A549 (cell line): ENCODE results near the gene NEURL2.

ENCODE experiments used
- CBX2 ChIP-seq: fragments of 200-600 bp; sonication (generic); IDR thresholded peaks from 2 replicates; pipeline ENCODE4 v1.6.1; 2016; ENCODE audit warnings: low read depth, mild to moderate bottlenecking, borderline replicate concordance
- CEBPB ChIP-seq, 2 experiments: fragments of >200 bp in 1 of 2; sonication (Bioruptor Twin) in 1 of 2; formaldehyde crosslinking in 1 of 2; IDR thresholded peaks; 2 replicates each; pipeline ENCODE4 v1.6.1; 2012 to 2016
- EP300 ChIP-seq, 2 experiments: fragments of >200 bp; sonication (Bioruptor Twin); formaldehyde crosslinking; IDR thresholded peaks; 2 replicates in 1 of 2; 3 replicates in 1 of 2; pipeline ENCODE4 v1.6.1; 2016 to 2017
- MYC ChIP-seq: IDR thresholded peaks from 2 replicates; pipeline ENCODE4 v1.6.1; 2012; ENCODE audit warnings: mild to moderate bottlenecking, inconsistent platforms, low read length, improper control_type of control experiment, borderline replicate concordance
- PHF8 ChIP-seq: fragments of 200-600 bp; sonication (generic); IDR thresholded peaks from 2 replicates; pipeline ENCODE4 v1.6.1; 2016; ENCODE audit warnings: low read depth, mild to moderate bottlenecking, antibody characterized with exemption, moderate library complexity, borderline replicate concordance
- POLR2A ChIP-seq: IDR thresholded peaks from 2 replicates; pipeline ENCODE4 v1.6.1; 2012; ENCODE audit warnings: mild to moderate bottlenecking, low read length
- RFX5 ChIP-seq: fragments of 450-650 bp; IDR thresholded peaks from 2 replicates; pipeline ENCODE4 v1.7.1; 2014; ENCODE audit warnings: antibody characterized with exemption, mild to moderate bottlenecking, moderate library complexity
- TF ChIP-seq, protein P1 (sequence below): fragments of >200 bp; sonication (Bioruptor Twin); formaldehyde crosslinking; IDR thresholded peaks from 3 replicates; pipeline ENCODE4 v1.5.1; 2016
- TF ChIP-seq, protein P2 (sequence below): IDR thresholded peaks from 2 replicates; pipeline ENCODE4 v1.6.1; 2012
- TF ChIP-seq, protein P3 (sequence below): fragments of 200-600 bp; sonication (generic); IDR thresholded peaks from 2 replicates; pipeline ENCODE4 v1.6.1; 2016; ENCODE audit warnings: antibody characterized with exemption, mild to moderate bottlenecking, moderate library complexity

DNA sequence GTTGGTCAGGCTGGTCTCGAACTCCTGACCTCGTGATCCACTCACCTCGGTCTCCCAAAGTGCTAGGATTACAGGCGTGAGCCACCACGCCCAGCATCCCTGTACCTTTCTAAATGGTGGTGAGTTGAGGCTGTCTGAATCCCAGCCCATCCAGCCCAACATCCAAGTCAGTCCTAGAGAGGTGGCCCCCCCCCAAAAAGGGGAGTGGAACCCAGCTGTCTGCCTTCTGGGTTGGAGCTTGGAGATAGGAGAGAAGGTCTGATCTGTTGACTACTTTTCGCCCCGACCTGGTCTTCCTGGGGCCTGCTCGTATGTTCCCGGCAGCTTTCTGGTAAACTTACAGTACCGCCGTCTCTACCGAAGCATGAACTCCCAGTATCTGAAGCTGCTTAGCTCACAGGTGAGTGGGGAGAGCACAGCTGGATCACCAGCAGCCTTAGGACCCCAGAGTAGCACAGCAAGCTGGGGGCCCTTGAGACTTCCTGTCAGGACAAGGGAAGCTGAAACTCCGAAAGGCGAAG lies 5.7 kb upstream of the NEURL2 start:
- TF ChIP-seq CBX2: no peak
- no peak for TF ChIP-seq CEBPB (IDR thresholded peaks at IDR 0.05)
- no peak for TF ChIP-seq RFX5
- TF ChIP-seq, protein P1, sequence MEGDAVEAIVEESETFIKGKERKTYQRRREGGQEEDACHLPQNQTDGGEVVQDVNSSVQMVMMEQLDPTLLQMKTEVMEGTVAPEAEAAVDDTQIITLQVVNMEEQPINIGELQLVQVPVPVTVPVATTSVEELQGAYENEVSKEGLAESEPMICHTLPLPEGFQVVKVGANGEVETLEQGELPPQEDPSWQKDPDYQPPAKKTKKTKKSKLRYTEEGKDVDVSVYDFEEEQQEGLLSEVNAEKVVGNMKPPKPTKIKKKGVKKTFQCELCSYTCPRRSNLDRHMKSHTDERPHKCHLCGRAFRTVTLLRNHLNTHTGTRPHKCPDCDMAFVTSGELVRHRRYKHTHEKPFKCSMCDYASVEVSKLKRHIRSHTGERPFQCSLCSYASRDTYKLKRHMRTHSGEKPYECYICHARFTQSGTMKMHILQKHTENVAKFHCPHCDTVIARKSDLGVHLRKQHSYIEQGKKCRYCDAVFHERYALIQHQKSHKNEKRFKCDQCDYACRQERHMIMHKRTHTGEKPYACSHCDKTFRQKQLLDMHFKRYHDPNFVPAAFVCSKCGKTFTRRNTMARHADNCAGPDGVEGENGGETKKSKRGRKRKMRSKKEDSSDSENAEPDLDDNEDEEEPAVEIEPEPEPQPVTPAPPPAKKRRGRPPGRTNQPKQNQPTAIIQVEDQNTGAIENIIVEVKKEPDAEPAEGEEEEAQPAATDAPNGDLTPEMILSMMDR: no peak
- TF ChIP-seq, protein P2, sequence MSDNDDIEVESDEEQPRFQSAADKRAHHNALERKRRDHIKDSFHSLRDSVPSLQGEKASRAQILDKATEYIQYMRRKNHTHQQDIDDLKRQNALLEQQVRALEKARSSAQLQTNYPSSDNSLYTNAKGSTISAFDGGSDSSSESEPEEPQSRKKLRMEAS: no peak
- no peak for TF ChIP-seq MYC
- no peak for TF ChIP-seq POLR2A
- TF ChIP-seq, protein P3, sequence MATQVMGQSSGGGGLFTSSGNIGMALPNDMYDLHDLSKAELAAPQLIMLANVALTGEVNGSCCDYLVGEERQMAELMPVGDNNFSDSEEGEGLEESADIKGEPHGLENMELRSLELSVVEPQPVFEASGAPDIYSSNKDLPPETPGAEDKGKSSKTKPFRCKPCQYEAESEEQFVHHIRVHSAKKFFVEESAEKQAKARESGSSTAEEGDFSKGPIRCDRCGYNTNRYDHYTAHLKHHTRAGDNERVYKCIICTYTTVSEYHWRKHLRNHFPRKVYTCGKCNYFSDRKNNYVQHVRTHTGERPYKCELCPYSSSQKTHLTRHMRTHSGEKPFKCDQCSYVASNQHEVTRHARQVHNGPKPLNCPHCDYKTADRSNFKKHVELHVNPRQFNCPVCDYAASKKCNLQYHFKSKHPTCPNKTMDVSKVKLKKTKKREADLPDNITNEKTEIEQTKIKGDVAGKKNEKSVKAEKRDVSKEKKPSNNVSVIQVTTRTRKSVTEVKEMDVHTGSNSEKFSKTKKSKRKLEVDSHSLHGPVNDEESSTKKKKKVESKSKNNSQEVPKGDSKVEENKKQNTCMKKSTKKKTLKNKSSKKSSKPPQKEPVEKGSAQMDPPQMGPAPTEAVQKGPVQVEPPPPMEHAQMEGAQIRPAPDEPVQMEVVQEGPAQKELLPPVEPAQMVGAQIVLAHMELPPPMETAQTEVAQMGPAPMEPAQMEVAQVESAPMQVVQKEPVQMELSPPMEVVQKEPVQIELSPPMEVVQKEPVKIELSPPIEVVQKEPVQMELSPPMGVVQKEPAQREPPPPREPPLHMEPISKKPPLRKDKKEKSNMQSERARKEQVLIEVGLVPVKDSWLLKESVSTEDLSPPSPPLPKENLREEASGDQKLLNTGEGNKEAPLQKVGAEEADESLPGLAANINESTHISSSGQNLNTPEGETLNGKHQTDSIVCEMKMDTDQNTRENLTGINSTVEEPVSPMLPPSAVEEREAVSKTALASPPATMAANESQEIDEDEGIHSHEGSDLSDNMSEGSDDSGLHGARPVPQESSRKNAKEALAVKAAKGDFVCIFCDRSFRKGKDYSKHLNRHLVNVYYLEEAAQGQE: no peak
- TF ChIP-seq PHF8: no peak
- no peak for TF ChIP-seq EP300 (IDR thresholded peaks at IDR 0.05)
